Mesendoderm (in vitro differentiated cells): Measurements from ENCODE around the gene CDC37.

Experiments used
- DNase-seq: peaks from one replicate; pipeline ENCODE4 v3.0.0; 2013
- H2AK5ac ChIP-seq: 2 replicates; pipeline ENCODE4 v1.6.1; 2013; ENCODE audit warnings: low read length, inconsistent platforms
- H2BK120ac ChIP-seq: 2 replicates; pipeline ENCODE4 v1.6.1; 2013; ENCODE audit warnings: low read depth, mild to moderate bottlenecking, low read length, moderate library complexity, mixed read lengths
- H2BK15ac ChIP-seq: replicated peaks from 2 replicates; pipeline ENCODE4 v1.6.1; 2013; ENCODE audit warnings: low read depth, mild to moderate bottlenecking, moderate library complexity
- H2BK5ac ChIP-seq: 2 replicates; pipeline ENCODE4 v1.6.1; 2013; ENCODE audit warnings: low read length, inconsistent platforms
- H3K18ac ChIP-seq: 2 replicates; pipeline ENCODE4 v1.6.1; 2013; ENCODE audit warnings: mild to moderate bottlenecking, low read length, mixed read lengths
- H3K23ac ChIP-seq: one replicate; pipeline ENCODE4 v1.6.1; 2013; ENCODE audit warnings: low read length
- H3K27ac ChIP-seq: 2 replicates; pipeline ENCODE4 v1.5.1; 2013; ENCODE audit warnings: low read depth, mild to moderate bottlenecking, inconsistent platforms, low read length, moderate library complexity
- H3K27me3 ChIP-seq: 2 replicates; pipeline ENCODE4 v1.6.1; 2013; ENCODE audit warnings: low read length, control low read depth, mild to moderate bottlenecking, inconsistent platforms; ENCODE audit not compliant: insufficient read depth, poor library complexity
- H3K36me3 ChIP-seq: 2 replicates; pipeline ENCODE4 v1.6.1; 2013; ENCODE audit warnings: low read length, inconsistent platforms; ENCODE audit not compliant: control insufficient read depth, insufficient read depth
- H3K4ac ChIP-seq: one replicate; pipeline ENCODE4 v1.6.1; 2013; ENCODE audit warnings: low read depth, mild to moderate bottlenecking, low read length, moderate library complexity
- H3K4me1 ChIP-seq: 2 replicates; pipeline ENCODE4 v1.6.1; 2013; ENCODE audit warnings: low read depth, low read length, inconsistent platforms; ENCODE audit not compliant: control insufficient read depth
- H3K4me2 ChIP-seq: 2 replicates; pipeline ENCODE4 v1.6.1; 2013; ENCODE audit warnings: low read length
- H3K4me3 ChIP-seq: 2 replicates; pipeline ENCODE4 v1.5.1; 2013; ENCODE audit warnings: mild to moderate bottlenecking, low read length
- H3K56ac ChIP-seq: one replicate; pipeline ENCODE4 v1.6.1; 2013; ENCODE audit warnings: low read length
- H3K79me1 ChIP-seq: 2 replicates; pipeline ENCODE4 v1.6.1; 2013; ENCODE audit warnings: low read length, inconsistent platforms
- H3K79me2 ChIP-seq: 2 replicates; pipeline ENCODE4 v1.6.1; 2013; ENCODE audit warnings: mild to moderate bottlenecking, low read length; ENCODE audit not compliant: control insufficient read depth, insufficient read depth
- H3K9ac ChIP-seq: 2 replicates; pipeline ENCODE4 v1.6.1; 2013; ENCODE audit warnings: low read length, inconsistent platforms
- H4K5ac ChIP-seq: one replicate; pipeline ENCODE4 v1.6.1; 2013; ENCODE audit warnings: low read length
- H4K8ac ChIP-seq: one replicate; pipeline ENCODE4 v1.6.1; 2013; ENCODE audit warnings: low read depth, mild to moderate bottlenecking, control low read depth, low read length, moderate library complexity
- WGBS: extraction: QIAGEN DNeasy Blood & Tissue Kit; methylation state at CpG from one replicate; pipeline ENCODE4 v1.1.7; 2013; ENCODE audit warnings: low lambda C conversion rate, missing lambda C conversion rate; ENCODE audit not compliant: insufficient coverage; ENCODE audit errors: extremely low coverage; 5-methylcytosine and 5-hydroxymethylcytosine counted together

Gene CDC37

DNA sequence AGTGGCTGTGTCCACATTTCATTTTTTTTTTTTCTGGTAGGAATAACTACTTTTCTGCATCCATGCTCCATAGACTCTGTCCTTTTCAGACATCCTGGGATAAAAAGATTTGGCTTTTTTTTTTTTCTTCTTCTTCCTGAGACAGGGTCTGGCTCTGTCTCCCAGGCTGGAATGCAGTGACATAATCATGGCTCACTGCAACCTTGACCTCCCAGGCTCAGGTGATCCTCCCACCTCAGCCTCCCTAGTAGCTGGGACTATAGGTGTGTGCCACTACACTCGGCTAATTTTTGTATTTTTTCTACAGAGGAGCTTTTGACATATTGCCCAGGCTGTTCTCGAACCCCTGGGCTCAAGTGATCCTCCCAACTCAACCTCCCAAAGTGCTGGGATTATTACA is 59.8 kb downstream of the CDC37 start:
- no peak overlapping the region for H3K4me2 ChIP-seq
- no peak for DNase-seq
- no peak overlapping the region for H3K18ac ChIP-seq
- no peak overlapping the region for H3K4me3 ChIP-seq
- no peak overlapping the region for H4K5ac ChIP-seq
- no peak overlapping the region for H3K9ac ChIP-seq
- no peak overlapping the region for H3K56ac ChIP-seq
- H2BK5ac ChIP-seq: no peak overlapping the region
- H3K4ac ChIP-seq: no peak overlapping the region
- H3K79me2 ChIP-seq: no peaks in the 10 kb centered on the region
- no peak overlapping the region for H2AK5ac ChIP-seq
- H3K27me3 ChIP-seq: no peaks in the 10 kb centered on the region
- no peak overlapping the region for H3K27ac ChIP-seq
- no peaks in the 10 kb centered on the region for H3K36me3 ChIP-seq
- H3K79me1 ChIP-seq: no peaks in the 10 kb centered on the region
- H4K8ac ChIP-seq: no peak overlapping the region
- no peak overlapping the region for H2BK120ac ChIP-seq
- WGBS: no CpG with 5 or more reads among the region's 2 CpGs
- H2BK15ac ChIP-seq: no peak overlapping the region
- no peaks in the 10 kb centered on the region for H3K4me1 ChIP-seq
- H3K23ac ChIP-seq: no peak overlapping the region
